Sigmoid colon (tissue), 7 donors: Measurements from ENCODE around the gene TPM4. TPM values are rescaled to one million over a fixed set of nuclear protein-coding genes. Genes with fewer than 3 reads are reported as not detected.

Experiments used
- DNase-seq: peaks from one replicate; pipeline ENCODE4 v3.0.0-alpha.2; 2019
- H3K27ac ChIP-seq, 4 donors: fragments of 200-600 bp; sonication (generic); one replicate each; pipeline ENCODE4 v1.5.1; 2016 to 2019; ENCODE audit warnings: mild to moderate bottlenecking in 1 of 4
- H3K27me3 ChIP-seq, 3 donors: fragments of 200-600 bp; sonication (generic); one replicate each; pipeline ENCODE4 v1.5.1; 2019; ENCODE audit warnings: mild to moderate bottlenecking in 1 of 3
- H3K36me3 ChIP-seq, 4 donors: fragments of 200-600 bp; sonication (generic); one replicate each; pipeline ENCODE4 v1.5.1; 2016 to 2019
- H3K4me1 ChIP-seq, 4 donors: fragments of 200-600 bp; sonication (generic); one replicate each; pipeline ENCODE4 v1.5.1; 2017 to 2019
- H3K4me3 ChIP-seq, 4 donors: fragments of 200-600 bp; sonication (generic); one replicate each; pipeline ENCODE4 v1.5.1; 2017 to 2019; ENCODE audit warnings: mild to moderate bottlenecking in 2 of 4, moderate library complexity in 1 of 4
- H3K9me3 ChIP-seq, 4 donors: fragments of 200-600 bp in 3 of 4; sonication (generic) in 3 of 4; one replicate each; pipeline versions ENCODE4 v1.5.1 to v1.6.1; 2013 to 2019
- EP300 ChIP-seq, 4 donors: sonication (generic); formaldehyde crosslinking; IDR thresholded peaks; one replicate each; pipeline ENCODE4 v1.6.1; 2017; ENCODE audit warnings: antibody characterized with exemption in 4 of 4
- POLR2A ChIP-seq, 2 donors: fragments of 450-650 bp; IDR thresholded peaks; one replicate each; pipeline ENCODE4 v1.6.1; 2016; ENCODE audit warnings: antibody characterized with exemption in 2 of 2, mild to moderate bottlenecking in 2 of 2, moderate library complexity in 2 of 2
- POLR2AphosphoS5 ChIP-seq, 4 donors: sonication (generic); formaldehyde crosslinking; IDR thresholded peaks; one replicate each; pipeline ENCODE4 v1.6.1; 2017; ENCODE audit warnings: antibody characterized with exemption in 4 of 4
- WGBS, 2 donors: extraction: QIAGEN DNeasy Blood & Tissue Kit; methylation state at CpG; one replicate each; pipeline ENCODE4 v1.1.7; 2013; 5-methylcytosine and 5-hydroxymethylcytosine counted together
- intact Hi-C: fragments of 100-400 bp; cut with DNase I; formaldehyde crosslinking; loops from one replicate; pipeline ENCODE4 v1.15.1; 2023
- polyA plus RNA-seq, 3 donors: library from polyadenylated mRNA; stranded (reverse); fragments of 200-250 nt; gene quantifications; one replicate each; pipeline ENCODE4 v1.2.3, GENCODE V29; 2013
- total RNA-seq, 4 donors: library from RNA; depleted of rRNA; stranded (reverse); fragments of >200 nt; gene quantifications; one replicate each; pipeline ENCODE4 v1.1.0, GENCODE V29; 2016
- TF ChIP-seq, protein P1 (sequence below), 4 experiments: fragments of 450-650 bp in 3 of 4; fragments of 200-600 bp in 1 of 4; IDR thresholded peaks; one replicate each; pipeline ENCODE4 v1.5.1; 2016 to 2019; ENCODE audit warnings: antibody characterized with exemption in 4 of 4, mild to moderate bottlenecking in 3 of 4, moderate library complexity in 2 of 4
- donor health status: healthy with polysubstance abuse.
- donor health status: Bipolar disorder and iron deficiency.
- donor health status: healthy.

The TPM4 gene
- total and polyA plus RNA-seq, 7 donors = 222 to 826 (median 374) TPM

DNA sequence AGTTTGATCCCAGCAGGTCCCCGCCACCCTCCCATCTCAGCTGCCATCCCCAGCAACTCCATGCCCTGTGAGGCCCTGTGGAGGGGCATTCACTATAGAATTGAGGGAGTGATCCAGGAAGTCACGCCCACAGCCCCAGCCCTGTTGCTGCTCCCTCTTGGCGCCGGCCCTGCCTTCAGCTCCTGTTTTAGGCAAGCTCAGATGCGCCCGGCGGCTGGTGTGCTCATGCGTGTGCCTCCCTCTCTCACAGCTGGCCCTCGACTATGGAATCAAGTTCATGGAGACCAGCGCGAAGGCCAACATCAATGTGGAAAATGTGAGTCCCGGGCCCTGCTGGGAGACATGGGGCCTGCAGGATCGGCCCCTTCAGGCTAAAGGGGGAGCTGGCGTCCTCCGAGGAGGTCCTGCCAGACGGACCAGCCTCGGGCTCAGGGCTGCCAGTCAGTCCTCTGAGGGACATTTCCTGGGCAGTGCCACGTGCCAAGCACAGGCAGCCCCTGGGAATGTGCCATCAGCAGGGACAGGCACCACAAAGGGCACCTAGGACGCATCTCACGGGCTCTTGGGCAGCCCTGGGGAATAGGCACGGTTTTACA lies 51.6 kb downstream of the TPM4 start:
- intact Hi-C loops = no loop called here
- no peak overlapping the region for H3K27ac ChIP-seq
- H3K4me3 ChIP-seq = no peak overlapping the region
- no peaks in the 10 kb centered on the region for H3K27me3 ChIP-seq
- no peak for TF ChIP-seq EP300 (IDR thresholded peaks at IDR 0.05)
- TF ChIP-seq POLR2AphosphoS5 (IDR thresholded peaks at IDR 0.05) = no peak
- TF ChIP-seq, protein P1, sequence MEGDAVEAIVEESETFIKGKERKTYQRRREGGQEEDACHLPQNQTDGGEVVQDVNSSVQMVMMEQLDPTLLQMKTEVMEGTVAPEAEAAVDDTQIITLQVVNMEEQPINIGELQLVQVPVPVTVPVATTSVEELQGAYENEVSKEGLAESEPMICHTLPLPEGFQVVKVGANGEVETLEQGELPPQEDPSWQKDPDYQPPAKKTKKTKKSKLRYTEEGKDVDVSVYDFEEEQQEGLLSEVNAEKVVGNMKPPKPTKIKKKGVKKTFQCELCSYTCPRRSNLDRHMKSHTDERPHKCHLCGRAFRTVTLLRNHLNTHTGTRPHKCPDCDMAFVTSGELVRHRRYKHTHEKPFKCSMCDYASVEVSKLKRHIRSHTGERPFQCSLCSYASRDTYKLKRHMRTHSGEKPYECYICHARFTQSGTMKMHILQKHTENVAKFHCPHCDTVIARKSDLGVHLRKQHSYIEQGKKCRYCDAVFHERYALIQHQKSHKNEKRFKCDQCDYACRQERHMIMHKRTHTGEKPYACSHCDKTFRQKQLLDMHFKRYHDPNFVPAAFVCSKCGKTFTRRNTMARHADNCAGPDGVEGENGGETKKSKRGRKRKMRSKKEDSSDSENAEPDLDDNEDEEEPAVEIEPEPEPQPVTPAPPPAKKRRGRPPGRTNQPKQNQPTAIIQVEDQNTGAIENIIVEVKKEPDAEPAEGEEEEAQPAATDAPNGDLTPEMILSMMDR (IDR thresholded peaks at IDR 0.05) = no peak
- no peak for TF ChIP-seq POLR2A (IDR thresholded peaks at IDR 0.05)
- peaks cover 33 to 97% (median 76%) of the 10 kb centered on the region in 4 donors for H3K36me3 ChIP-seq
- WGBS, 2 donors = 93 to 94% methylated on average over 21 of the region's 21 CpGs
- no peaks in the 10 kb centered on the region for H3K9me3 ChIP-seq
- H3K4me1 ChIP-seq = no peaks in the 10 kb centered on the region
- DNase-seq = no peak

DNA sequence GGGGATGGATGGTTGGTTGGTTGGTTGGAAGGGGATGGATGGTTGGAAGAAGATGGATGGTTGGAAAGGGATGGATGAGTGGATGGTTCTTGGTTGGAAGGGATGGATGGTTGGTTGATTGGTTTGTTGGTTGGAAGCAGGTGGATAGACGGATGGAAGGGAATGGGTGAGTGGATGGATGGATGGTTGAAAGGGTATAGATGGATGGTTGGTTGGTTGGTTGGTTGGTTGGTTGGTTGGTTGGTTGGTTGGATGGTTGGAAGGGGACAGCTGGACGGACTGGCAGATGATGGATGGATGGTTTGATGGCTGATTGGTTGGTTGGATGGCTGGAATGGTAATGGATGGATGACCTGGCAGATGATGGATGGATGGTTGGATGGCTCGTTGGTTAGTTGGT lies 55.4 kb downstream of the TPM4 start:
- no peak overlapping the region for H3K4me3 ChIP-seq
- H3K27ac ChIP-seq = no peak overlapping the region
- peaks cover 38 to 75% (median 57%) of the 10 kb centered on the region in 4 donors for H3K36me3 ChIP-seq
- no peak for DNase-seq
- 96 to 97% methylated on average over 3 of the region's 3 CpGs for WGBS, 2 donors
- TF ChIP-seq EP300 (IDR thresholded peaks at IDR 0.05) (no peak), POLR2A (IDR thresholded peaks at IDR 0.05) (no peak), POLR2AphosphoS5 (IDR thresholded peaks at IDR 0.05) (no peak)
- TF ChIP-seq, protein P1 (IDR thresholded peaks at IDR 0.05) = no peak
- no peaks in the 10 kb centered on the region for H3K9me3 ChIP-seq
- no peaks in the 10 kb centered on the region for H3K27me3 ChIP-seq
- H3K4me1 ChIP-seq = no peaks in the 10 kb centered on the region
- intact Hi-C loops = no loop called here

DNA sequence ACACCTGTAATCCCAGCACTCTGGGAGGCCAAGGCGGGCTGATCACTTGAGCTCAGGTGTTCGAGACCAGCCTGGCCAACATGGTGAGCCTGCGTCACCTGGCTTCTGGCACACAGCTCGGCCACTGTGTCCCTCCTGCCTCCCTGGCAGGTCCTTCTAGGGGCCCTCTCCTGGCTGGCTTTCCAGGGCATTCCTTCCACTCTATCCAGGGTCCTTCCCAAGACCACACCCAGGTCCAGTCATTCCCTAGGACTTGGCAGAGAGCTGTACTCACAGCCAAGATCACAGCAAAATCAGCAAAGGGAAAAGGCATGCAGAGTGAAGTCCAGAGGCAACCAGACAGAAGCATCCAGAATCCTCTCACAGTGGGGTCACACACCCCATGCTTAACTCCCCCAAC lies 57.5 kb downstream of the TPM4 start:
- TF ChIP-seq POLR2A (IDR thresholded peaks at IDR 0.05) (no peak), EP300 (IDR thresholded peaks at IDR 0.05) (no peak), POLR2AphosphoS5 (IDR thresholded peaks at IDR 0.05) (no peak)
- TF ChIP-seq, protein P1 (IDR thresholded peaks at IDR 0.05) = no peak

DNA sequence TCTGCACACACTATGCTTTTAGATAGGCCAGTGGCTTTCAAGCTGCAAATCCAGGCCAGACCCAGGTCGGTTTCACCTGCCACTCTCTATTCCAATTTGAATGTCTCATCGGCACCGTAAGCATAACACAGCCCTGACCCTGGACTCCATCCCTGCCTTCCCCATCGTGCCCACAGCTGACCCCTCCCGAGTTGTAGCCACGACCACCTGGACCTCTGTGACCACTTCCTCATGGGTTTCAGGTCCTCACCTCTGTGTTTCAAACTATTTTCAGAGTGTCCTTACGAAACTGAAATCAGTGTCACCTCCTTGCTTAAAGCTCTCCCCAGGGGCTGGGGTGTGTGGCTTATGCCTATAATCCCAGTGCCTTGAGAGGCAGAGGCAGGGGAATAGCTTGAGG lies 58.2 kb downstream of the TPM4 start:
- intact Hi-C loops = no loop called here
- no peak for TF ChIP-seq POLR2A (IDR thresholded peaks at IDR 0.05)
- Histone ChIP-seq H3K36me3 (peaks cover 18 to 46% (median 31%) of the 10 kb centered on the region in 4 donors), H3K9me3 (no peaks in the 10 kb centered on the region), H3K4me1 (no peaks in the 10 kb centered on the region), H3K27ac (no peak overlapping the region), H3K4me3 (no peak overlapping the region), H3K27me3 (no peaks in the 10 kb centered on the region)
- WGBS, 2 donors = 64 to 72% methylated on average over 7 of the region's 7 CpGs
- no peak for DNase-seq

More for the DNA sequence above, 57.5 kb downstream of the TPM4 start:
- H3K36me3 ChIP-seq = peaks cover 21 to 53% (median 36%) of the 10 kb centered on the region in 4 donors
- H3K27me3 ChIP-seq = no peaks in the 10 kb centered on the region
- H3K27ac ChIP-seq = no peak overlapping the region
- no peak for DNase-seq
- H3K4me1 ChIP-seq = no peaks in the 10 kb centered on the region
- no peaks in the 10 kb centered on the region for H3K9me3 ChIP-seq
- intact Hi-C loops = no loop called here
- H3K4me3 ChIP-seq = no peak overlapping the region
- 96 to 97% methylated on average over 4 of the region's 4 CpGs for WGBS, 2 donors

DNA sequence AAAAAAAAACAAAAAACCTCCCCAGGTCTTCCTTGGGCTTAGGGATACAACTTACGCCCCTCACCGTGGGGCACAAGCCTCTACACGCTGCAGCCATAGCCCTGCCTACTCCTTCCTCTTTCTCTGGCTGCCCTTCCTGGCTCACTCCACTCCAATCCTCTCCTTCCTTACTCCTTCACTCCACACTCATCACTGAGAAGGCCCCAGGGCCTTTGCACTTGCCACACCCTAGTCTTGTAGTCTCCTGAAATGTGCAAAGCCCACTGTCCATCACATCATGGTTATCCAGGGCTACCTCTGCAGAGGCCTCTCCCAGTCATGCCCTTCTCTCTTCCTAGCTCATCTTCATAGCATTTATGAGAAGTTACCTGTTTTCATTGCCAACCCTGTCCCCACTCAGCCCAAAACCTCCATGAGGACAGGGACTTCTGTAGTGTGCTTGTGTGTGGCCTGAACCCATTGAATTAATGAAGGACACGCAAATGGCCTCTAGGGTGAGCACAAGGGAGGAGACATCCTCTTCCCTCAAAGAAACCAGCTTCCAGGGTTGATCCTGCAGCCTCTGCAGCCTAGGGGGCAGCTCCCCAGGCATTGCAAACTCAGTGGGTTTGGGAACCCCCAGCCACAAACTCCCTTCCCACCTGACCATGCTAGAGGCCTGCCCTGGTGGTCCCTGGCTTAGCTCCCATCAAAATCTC lies 59.3 kb downstream of the TPM4 start:
- WGBS, 2 donors = 91 to 97% methylated on average over 4 of the region's 4 CpGs
- Histone ChIP-seq H3K4me3 (no peak overlapping the region), H3K9me3 (no peaks in the 10 kb centered on the region), H3K27ac (no peak overlapping the region), H3K36me3 (peaks cover 18 to 35% (median 22%) of the 10 kb centered on the region in 4 donors), H3K4me1 (no peaks in the 10 kb centered on the region), H3K27me3 (no peaks in the 10 kb centered on the region)
- no peak for DNase-seq
- TF ChIP-seq POLR2A (IDR thresholded peaks at IDR 0.05) (no peak), POLR2AphosphoS5 (IDR thresholded peaks at IDR 0.05) (no peak), EP300 (IDR thresholded peaks at IDR 0.05) (no peak)
- TF ChIP-seq, protein P1 (IDR thresholded peaks at IDR 0.05) = no peak
- intact Hi-C loops = no loop called here
